Measurements from ENCODE around the gene CST9.
"Not testable (repeated sequence)": the region's sequence is repeated elsewhere in the genome, so short reads cannot be mapped to it uniquely, and the experiment has no call there.

The CST9 gene

GRCh38 chr20:23637282-23638221, 31.8 kb upstream of the CST9 start, which contains the start of gene CST3:
Gene CST3, minus strand, starts transcription at chr20:23637955. Its CDS starts 93 bp downstream, at chr20:23637862.
- DNase-seq: peak; percentile 81

- no peak for DNase-seq
Measured at GRCh38 chr20:23636908-23637281, 31.2 kb upstream of the CST9 start.

GRCh38 chr20:23636182-23636907, 30.6 kb upstream of the CST9 start:
- no peak for DNase-seq

GRCh38 chr20:23635768-23636090, 30.0 kb upstream of the CST9 start:
- not testable (repeated sequence) for DNase-seq

GRCh38 chr20:23634985-23635767, 29.5 kb upstream of the CST9 start:
- no peak for DNase-seq

GRCh38 chr20:23634044-23634801, 28.5 kb upstream of the CST9 start:
- DNase-seq: no peak

GRCh38 chr20:23632711-23633573, 27.2 kb upstream of the CST9 start:
- DNase-seq: no peak

GRCh38 chr20:23631981-23632710, 26.4 kb upstream of the CST9 start:
- DNase-seq: no peak

- no peak for DNase-seq
Measured at GRCh38 chr20:23631226-23631822, 25.6 kb upstream of the CST9 start.

GRCh38 chr20:23630392-23630849, 24.7 kb upstream of the CST9 start:
- DNase-seq: no peak

GRCh38 chr20:23629542-23630391, 24.1 kb upstream of the CST9 start:
- no peak for DNase-seq

GRCh38 chr20:23629017-23629541, 23.4 kb upstream of the CST9 start:
- DNase-seq: peak; percentile 24

- no peak for DNase-seq
Measured at GRCh38 chr20:23628402-23629016, 22.8 kb upstream of the CST9 start.

GRCh38 chr20:23627501-23627900, 21.8 kb upstream of the CST9 start:
- DNase-seq: no peak

GRCh38 chr20:23626040-23626620, 20.4 kb upstream of the CST9 start:
- no peak for DNase-seq

- DNase-seq: no peak
Measured at GRCh38 chr20:23625236-23625964, 19.7 kb upstream of the CST9 start.

GRCh38 chr20:23624324-23624691, 18.6 kb upstream of the CST9 start:
- no peak for DNase-seq

Data from fibroblast of skin of right quadriceps (primary cell).